ENCODE results near the gene ZNF205. TPM values are rescaled to one million over a fixed set of nuclear protein-coding genes. Genes with fewer than 3 reads are reported as not detected.

The ZNF205 gene
- total and polyA plus RNA-seq, 9 of the 15 experiments (the other 6 are each of a cell fraction or from before 2014, with no cell fraction given) = 2.4 to 11.8 (median 5.1) TPM; not detected in 2

DNA sequence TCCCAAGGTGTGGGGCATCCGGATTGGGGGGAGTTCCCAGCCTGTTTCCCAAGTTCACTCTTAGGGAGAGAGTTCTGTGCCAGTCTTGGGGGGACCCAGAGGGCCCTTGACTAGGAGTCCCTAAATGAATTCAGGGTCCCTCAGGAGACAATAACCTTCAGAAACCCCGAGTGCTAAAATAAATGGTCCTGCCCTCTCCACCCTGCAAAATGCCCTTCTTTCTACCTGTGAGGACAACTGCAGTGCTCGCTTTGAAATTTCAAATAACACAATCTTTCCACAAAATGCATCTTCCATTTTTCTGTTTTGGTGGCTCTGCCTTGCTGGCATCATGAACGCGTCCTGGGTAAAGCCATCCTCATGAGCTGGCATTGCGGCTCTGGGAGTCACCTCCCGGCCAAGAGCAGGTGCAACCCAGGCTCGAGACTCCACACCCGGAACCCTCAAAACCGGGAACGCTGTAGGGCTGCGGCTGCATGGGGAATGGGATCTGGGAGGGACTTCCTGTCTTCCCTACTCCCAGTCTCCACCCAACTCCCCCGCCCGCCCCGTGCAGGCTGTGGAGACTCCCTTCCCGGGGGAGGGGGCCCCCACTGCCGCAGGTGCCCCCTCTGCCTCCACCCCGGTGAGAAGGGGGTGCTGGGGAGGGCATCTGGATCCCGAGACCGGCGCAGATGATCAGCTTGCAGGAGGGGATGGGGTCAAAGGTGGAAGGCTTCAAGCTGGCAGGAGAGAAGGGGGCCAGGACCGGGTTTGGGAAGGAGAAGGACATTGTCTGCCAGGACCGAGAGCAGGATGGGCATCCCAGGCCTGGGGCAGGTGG is at the start of gene ZNF205 (continued):
- TF ChIP-seq, protein P1, sequence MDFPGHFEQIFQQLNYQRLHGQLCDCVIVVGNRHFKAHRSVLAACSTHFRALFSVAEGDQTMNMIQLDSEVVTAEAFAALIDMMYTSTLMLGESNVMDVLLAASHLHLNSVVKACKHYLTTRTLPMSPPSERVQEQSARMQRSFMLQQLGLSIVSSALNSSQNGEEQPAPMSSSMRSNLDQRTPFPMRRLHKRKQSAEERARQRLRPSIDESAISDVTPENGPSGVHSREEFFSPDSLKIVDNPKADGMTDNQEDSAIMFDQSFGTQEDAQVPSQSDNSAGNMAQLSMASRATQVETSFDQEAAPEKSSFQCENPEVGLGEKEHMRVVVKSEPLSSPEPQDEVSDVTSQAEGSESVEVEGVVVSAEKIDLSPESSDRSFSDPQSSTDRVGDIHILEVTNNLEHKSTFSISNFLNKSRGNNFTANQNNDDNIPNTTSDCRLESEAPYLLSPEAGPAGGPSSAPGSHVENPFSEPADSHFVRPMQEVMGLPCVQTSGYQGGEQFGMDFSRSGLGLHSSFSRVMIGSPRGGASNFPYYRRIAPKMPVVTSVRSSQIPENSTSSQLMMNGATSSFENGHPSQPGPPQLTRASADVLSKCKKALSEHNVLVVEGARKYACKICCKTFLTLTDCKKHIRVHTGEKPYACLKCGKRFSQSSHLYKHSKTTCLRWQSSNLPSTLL (IDR thresholded peaks at IDR 0.05) = no peak
- TF ChIP-seq NFE2 (IDR thresholded peaks at IDR 0.05; ENCODE audit: low read depth) (no peak), ZEB2 (IDR thresholded peaks at IDR 0.05) (peak; percentile 97), SMARCE1 (IDR thresholded peaks at IDR 0.05) (0 out of 2 replicates have a peak, but pooled peaks have one; percentile 16), HNRNPL (IDR thresholded peaks at IDR 0.05; ENCODE audit: low read depth, low read length) (no peak), NCOA1 (IDR thresholded peaks at IDR 0.05; ENCODE audit: low read depth) (peak; percentile 96), ZNF75A (CRISPR knock-in tag; IDR thresholded peaks at IDR 0.05) (no peak), FOXM1 (IDR thresholded peaks at IDR 0.05; ENCODE audit: low read depth) (no peak), FOXM1 (CRISPR knock-in tag; IDR thresholded peaks at IDR 0.05; ENCODE audit: low read depth) (no peak), CBX3 (IDR thresholded peaks at IDR 0.05; ENCODE audit: borderline replicate concordance in 1 of 2, low read length in 2 of 2) (peak in 1 of 2 experiments; percentile 58; a peak in 1 of 3 replicates), EP400 (IDR thresholded peaks at IDR 0.05) (peak; percentile 55), ZNF57 (CRISPR knock-in tag; IDR thresholded peaks at IDR 0.05) (no peak), FOXP1 (CRISPR knock-in tag; IDR thresholded peaks at IDR 0.05) (no peak), ZBED1 (IDR thresholded peaks at IDR 0.05) (no peak), HDAC3 (IDR thresholded peaks at IDR 0.05; ENCODE audit: borderline replicate concordance, partially characterized antibody) (no peak), JUND (IDR thresholded peaks at IDR 0.05; ENCODE audit: borderline replicate concordance, low read depth, low read length) (peak; percentile 67; the same call in 1 of the 2 replicates), JUND (tag; IDR thresholded peaks at IDR 0.05; ENCODE audit: borderline replicate concordance, low read depth, low read length) (peak; percentile 26; the same call in 1 of the 3 replicates), KDM1A (IDR thresholded peaks at IDR 0.05) (no peak)
- TF ChIP-seq, protein P2, sequence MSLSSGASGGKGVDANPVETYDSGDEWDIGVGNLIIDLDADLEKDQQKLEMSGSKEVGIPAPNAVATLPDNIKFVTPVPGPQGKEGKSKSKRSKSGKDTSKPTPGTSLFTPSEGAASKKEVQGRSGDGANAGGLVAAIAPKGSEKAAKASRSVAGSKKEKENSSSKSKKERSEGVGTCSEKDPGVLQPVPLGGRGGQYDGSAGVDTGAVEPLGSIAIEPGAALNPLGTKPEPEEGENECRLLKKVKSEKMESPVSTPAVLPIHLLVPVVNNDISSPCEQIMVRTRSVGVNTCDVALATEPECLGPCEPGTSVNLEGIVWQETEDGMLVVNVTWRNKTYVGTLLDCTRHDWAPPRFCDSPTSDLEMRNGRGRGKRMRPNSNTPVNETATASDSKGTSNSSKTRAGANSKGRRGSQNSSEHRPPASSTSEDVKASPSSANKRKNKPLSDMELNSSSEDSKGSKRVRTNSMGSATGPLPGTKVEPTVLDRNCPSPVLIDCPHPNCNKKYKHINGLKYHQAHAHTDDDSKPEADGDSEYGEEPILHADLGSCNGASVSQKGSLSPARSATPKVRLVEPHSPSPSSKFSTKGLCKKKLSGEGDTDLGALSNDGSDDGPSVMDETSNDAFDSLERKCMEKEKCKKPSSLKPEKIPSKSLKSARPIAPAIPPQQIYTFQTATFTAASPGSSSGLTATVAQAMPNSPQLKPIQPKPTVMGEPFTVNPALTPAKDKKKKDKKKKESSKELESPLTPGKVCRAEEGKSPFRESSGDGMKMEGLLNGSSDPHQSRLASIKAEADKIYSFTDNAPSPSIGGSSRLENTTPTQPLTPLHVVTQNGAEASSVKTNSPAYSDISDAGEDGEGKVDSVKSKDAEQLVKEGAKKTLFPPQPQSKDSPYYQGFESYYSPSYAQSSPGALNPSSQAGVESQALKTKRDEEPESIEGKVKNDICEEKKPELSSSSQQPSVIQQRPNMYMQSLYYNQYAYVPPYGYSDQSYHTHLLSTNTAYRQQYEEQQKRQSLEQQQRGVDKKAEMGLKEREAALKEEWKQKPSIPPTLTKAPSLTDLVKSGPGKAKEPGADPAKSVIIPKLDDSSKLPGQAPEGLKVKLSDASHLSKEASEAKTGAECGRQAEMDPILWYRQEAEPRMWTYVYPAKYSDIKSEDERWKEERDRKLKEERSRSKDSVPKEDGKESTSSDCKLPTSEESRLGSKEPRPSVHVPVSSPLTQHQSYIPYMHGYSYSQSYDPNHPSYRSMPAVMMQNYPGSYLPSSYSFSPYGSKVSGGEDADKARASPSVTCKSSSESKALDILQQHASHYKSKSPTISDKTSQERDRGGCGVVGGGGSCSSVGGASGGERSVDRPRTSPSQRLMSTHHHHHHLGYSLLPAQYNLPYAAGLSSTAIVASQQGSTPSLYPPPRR (CRISPR knock-in tag; IDR thresholded peaks at IDR 0.05; ENCODE audit: borderline replicate concordance) = no peak
- TF ChIP-seq, protein P3, sequence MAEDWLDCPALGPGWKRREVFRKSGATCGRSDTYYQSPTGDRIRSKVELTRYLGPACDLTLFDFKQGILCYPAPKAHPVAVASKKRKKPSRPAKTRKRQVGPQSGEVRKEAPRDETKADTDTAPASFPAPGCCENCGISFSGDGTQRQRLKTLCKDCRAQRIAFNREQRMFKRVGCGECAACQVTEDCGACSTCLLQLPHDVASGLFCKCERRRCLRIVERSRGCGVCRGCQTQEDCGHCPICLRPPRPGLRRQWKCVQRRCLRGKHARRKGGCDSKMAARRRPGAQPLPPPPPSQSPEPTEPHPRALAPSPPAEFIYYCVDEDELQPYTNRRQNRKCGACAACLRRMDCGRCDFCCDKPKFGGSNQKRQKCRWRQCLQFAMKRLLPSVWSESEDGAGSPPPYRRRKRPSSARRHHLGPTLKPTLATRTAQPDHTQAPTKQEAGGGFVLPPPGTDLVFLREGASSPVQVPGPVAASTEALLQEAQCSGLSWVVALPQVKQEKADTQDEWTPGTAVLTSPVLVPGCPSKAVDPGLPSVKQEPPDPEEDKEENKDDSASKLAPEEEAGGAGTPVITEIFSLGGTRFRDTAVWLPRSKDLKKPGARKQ (CRISPR knock-in tag; IDR thresholded peaks at IDR 0.05) = no peak
- TF ChIP-seq, protein P4, sequence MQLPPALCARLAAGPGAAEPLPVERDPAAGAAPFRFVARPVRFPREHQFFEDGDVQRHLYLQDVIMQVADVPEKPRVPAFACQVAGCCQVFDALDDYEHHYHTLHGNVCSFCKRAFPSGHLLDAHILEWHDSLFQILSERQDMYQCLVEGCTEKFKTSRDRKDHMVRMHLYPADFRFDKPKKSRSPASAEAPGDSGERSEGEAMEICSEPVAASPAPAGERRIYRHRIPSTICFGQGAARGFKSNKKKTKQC (CRISPR knock-in tag; IDR thresholded peaks at IDR 0.05) = no peak
